Ovary (tissue), 9 donors: ENCODE measurements around the gene MYL10. TPM values are rescaled to one million over a fixed set of nuclear protein-coding genes. Genes with fewer than 3 reads are reported as not detected.

Experiments used
- DNase-seq, 5 donors: peaks; one replicate each; pipeline ENCODE4 v3.0.0-alpha.2; 2019 to 2020
- H3K27ac ChIP-seq, 2 donors: fragments of 200-600 bp; one replicate each; pipeline versions ENCODE4 v1.5.1 to v1.8.0; 2019 to 2022
- H3K27me3 ChIP-seq: fragments of 200-600 bp; one replicate; pipeline ENCODE4 v1.8.0; 2022
- H3K36me3 ChIP-seq: fragments of 200-600 bp; sonication (generic); one replicate; pipeline ENCODE4 v1.5.1; 2019
- H3K4me1 ChIP-seq: one replicate; pipeline ENCODE4 v1.8.1; 2013; ENCODE audit warnings: mild to moderate bottlenecking, moderate library complexity; ENCODE audit not compliant: insufficient read depth
- H3K4me3 ChIP-seq: fragments of 200-600 bp; sonication (generic); one replicate; pipeline ENCODE4 v1.5.1; 2017
- H3K9me3 ChIP-seq, 2 donors: fragments of 200-600 bp in 1 of 2; sonication (generic) in 1 of 2; one replicate each; pipeline versions ENCODE4 v1.5.1 to v1.8.1; 2013 to 2019; ENCODE audit warnings: mild to moderate bottlenecking in 1 of 2, moderate library complexity in 1 of 2
- CTCF ChIP-seq, 3 donors: fragments of 450-650 bp in 2 of 3; fragments of 200-600 bp in 1 of 3; IDR thresholded peaks; one replicate each; pipeline versions ENCODE4 v1.5.1 to v1.8.0; 2016 to 2022; ENCODE audit warnings: antibody characterized with exemption in 3 of 3, mild to moderate bottlenecking in 1 of 3
- EP300 ChIP-seq: sonication (generic); formaldehyde crosslinking; IDR thresholded peaks from one replicate; pipeline ENCODE4 v1.6.1; 2017; ENCODE audit warnings: antibody characterized with exemption
- POLR2A ChIP-seq: fragments of 450-650 bp; IDR thresholded peaks from one replicate; pipeline ENCODE4 v1.6.1; 2017; ENCODE audit warnings: antibody characterized with exemption, mild to moderate bottlenecking, moderate library complexity
- WGBS, 3 donors: extraction: QIAGEN DNeasy Blood & Tissue Kit in 1 of 3; methylation state at CpG; one replicate each; pipeline versions ENCODE4 v1.1.5 to v1.1.7; 2013 to 2017; 5-methylcytosine and 5-hydroxymethylcytosine counted together
- intact Hi-C, 4 donors: fragments of 100-400 bp; cut with DNase I; formaldehyde crosslinking; loops; one replicate each; pipeline versions ENCODE4 v1.11.0 to v1.15.1; 2022 to 2023
- polyA plus RNA-seq, 2 donors: library from polyadenylated mRNA; stranded (reverse); fragments of 200-250 nt in 1 of 2; fragments of 350-450 nt in 1 of 2; fragmentation: Illumina TruSeq in 1 of 2; extraction: RNeasy Lipid Tissue Mini Kit (QIAGEN cat#74804) in 1 of 2; gene quantifications; one replicate each; pipeline ENCODE4 v1.2.3, GENCODE V29; 2013 to 2014
- total RNA-seq, 7 donors: library from RNA; depleted of rRNA in 2 of 7; stranded (reverse); fragments of >200 nt in 2 of 7; fragmentation: NEBNext Ultra II Directional in 3 of 7; extraction: Animal tissue kit (Norgen Biotek cat#: 25700) in 3 of 7; gene quantifications; one replicate each; pipeline versions ENCODE4 v1.1.0 to v1.2.4, GENCODE V29; 2016 to 2023
- donor health status: DM: no; HTN: no; CAD: no; lungs with moderate emphysema.
- donor health status: DM: no; HTN: no; CAD: no.
- donor health status: Bipolar disorder and iron deficiency.
- donor health status: DM: yes; HTN: yes; CAD: no.
- donor health status: DM: no; HTN: no; CAD: no.
- donor health status: DM: yes; HTN: yes; CAD: no.

The MYL10 gene
- total and polyA plus RNA-seq, 9 donors = not detected

GRCh38 chr7:101594790-101595189 lies 34.3 kb downstream of the MYL10 start:
- WGBS, 3 donors = 84 to 89% (median 85%) methylated on average over 3 of the region's 3 CpGs
- Histone ChIP-seq H3K36me3 (no peaks in the 10 kb centered on the region), H3K4me3 (no peak overlapping the region), H3K27ac (no peak overlapping the region), H3K27me3 (no peaks in the 10 kb centered on the region), H3K9me3 (no peaks in the 10 kb centered on the region), H3K4me1 (no peaks in the 10 kb centered on the region)
- intact Hi-C loops = no loop called here
- no peak for TF ChIP-seq POLR2A
- TF ChIP-seq CTCF (IDR thresholded peaks at IDR 0.05) = no peak
- TF ChIP-seq EP300 = no peak
- no peak for DNase-seq

DNA sequence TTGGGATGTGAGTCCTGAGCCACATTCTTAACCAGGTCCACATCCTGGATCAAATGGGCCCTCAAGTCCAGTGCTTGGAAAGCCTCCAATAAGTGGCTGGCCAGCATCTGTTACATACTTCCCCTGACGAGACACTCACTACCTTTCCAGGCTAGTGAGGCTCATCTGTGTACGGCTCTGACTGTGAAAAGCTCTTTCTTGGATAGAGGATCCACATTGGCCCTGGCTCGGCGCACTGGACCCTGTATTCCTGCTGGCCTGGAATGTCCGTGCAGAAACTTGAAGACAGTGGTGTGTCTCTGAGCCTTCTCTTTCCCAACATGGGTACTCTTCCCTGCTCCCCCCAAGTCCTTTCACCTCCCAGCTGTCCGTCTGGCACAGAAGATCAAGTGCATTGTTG lies 35.5 kb downstream of the MYL10 start:
- Histone ChIP-seq H3K36me3 (no peaks in the 10 kb centered on the region), H3K27me3 (no peaks in the 10 kb centered on the region), H3K4me1 (no peaks in the 10 kb centered on the region), H3K9me3 (no peaks in the 10 kb centered on the region), H3K4me3 (no peak overlapping the region), H3K27ac (no peak overlapping the region)
- WGBS, 3 donors = 75 to 82% (median 80%) methylated on average over 6 of the region's 6 CpGs
- no peak for DNase-seq
- intact Hi-C loops = no loop called here
- no peak for TF ChIP-seq POLR2A
- no peak for TF ChIP-seq CTCF (IDR thresholded peaks at IDR 0.05)
- TF ChIP-seq EP300 = no peak

GRCh38 chr7:101591504-101591903 lies 37.6 kb downstream of the MYL10 start:
- TF ChIP-seq EP300 = no peak
- TF ChIP-seq POLR2A = no peak
- no peak for TF ChIP-seq CTCF (IDR thresholded peaks at IDR 0.05)
- Histone ChIP-seq H3K36me3 (no peaks in the 10 kb centered on the region), H3K4me3 (no peak overlapping the region), H3K9me3 (no peaks in the 10 kb centered on the region), H3K4me1 (no peaks in the 10 kb centered on the region), H3K27ac (no peak overlapping the region), H3K27me3 (no peaks in the 10 kb centered on the region)
- intact Hi-C loops = no loop called here
- 92 to 96% (median 93%) methylated on average over 2 of the region's 2 CpGs for WGBS, 3 donors
- no peak for DNase-seq

DNA sequence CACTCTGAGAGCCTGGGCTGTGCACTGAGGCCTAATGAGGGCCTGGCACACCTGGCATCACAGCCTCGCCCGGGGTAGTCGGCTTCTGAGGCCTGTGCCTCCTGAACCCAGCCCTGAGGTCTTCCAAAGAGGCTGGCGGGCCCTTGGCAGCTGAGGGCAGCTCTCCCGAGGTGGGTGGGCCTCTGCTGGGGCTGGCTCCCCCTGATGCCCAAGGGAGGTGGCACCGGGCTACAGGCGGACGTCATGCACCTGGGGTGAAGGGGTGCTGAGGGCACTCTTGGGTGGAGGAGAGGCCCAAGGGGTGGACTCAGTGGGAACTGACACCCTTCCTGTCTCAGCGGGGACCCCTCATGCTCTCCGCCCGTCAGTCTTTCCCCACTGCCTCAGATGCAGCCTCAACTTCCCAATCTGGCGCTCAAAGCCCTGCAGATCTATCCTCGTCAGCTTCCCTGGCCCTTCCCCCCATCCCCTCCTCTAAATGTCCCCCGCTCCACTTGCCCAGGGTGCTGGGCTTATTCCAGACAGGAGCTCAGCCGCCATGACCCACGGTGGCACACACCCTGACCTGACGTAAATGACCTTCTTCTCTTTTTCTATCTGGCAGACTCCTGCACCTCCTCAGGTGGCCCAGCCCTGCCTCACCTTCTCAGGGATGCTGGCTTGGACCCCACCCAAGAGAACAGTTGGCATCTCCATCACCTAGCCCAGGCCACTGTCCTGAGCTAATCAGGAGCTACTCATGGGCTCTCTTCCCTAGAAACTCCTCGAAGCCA lies 38.2 kb downstream of the MYL10 start:
- no peak for TF ChIP-seq POLR2A
- TF ChIP-seq CTCF (IDR thresholded peaks at IDR 0.05) = no peak
- no peak for TF ChIP-seq EP300
- no peaks in the 10 kb centered on the region for H3K4me1 ChIP-seq
- 86 to 91% (median 88%) methylated on average over 18 of the region's 18 CpGs for WGBS, 3 donors
- no peaks in the 10 kb centered on the region for H3K36me3 ChIP-seq
- H3K4me3 ChIP-seq = no peak overlapping the region
- H3K27me3 ChIP-seq = no peaks in the 10 kb centered on the region
- intact Hi-C loops = no loop called here
- no peak overlapping the region for H3K27ac ChIP-seq
- H3K9me3 ChIP-seq = no peaks in the 10 kb centered on the region
- DNase-seq = no peak
